Stimulated activated CD8-positive, alpha-beta memory T cell treated with anti-CD3 and anti-CD28 coated beads, Interleukin-15, amount 100 ng/mL, for 48 hours (primary cell): ENCODE measurements around the gene PXDN.

Experiments
- DNase-seq, 2 donors: peaks; one replicate each; pipeline ENCODE4 v3.0.0-alpha.2; 2020; ENCODE audit warnings: low read depth in 2 of 2

The PXDN gene

GRCh38 chr2:1665761-1666505 lies 78.4 kb downstream of the PXDN start:
- no peak for DNase-seq

GRCh38 chr2:1664698-1665097 lies 79.6 kb downstream of the PXDN start:
- DNase-seq: no peak

- no peak for DNase-seq
These were observed 80.2 kb downstream of the PXDN start for GRCh38 chr2:1664076-1664605.

GRCh38 chr2:1663621-1664020 lies 80.7 kb downstream of the PXDN start:
- no peak for DNase-seq

DNA sequence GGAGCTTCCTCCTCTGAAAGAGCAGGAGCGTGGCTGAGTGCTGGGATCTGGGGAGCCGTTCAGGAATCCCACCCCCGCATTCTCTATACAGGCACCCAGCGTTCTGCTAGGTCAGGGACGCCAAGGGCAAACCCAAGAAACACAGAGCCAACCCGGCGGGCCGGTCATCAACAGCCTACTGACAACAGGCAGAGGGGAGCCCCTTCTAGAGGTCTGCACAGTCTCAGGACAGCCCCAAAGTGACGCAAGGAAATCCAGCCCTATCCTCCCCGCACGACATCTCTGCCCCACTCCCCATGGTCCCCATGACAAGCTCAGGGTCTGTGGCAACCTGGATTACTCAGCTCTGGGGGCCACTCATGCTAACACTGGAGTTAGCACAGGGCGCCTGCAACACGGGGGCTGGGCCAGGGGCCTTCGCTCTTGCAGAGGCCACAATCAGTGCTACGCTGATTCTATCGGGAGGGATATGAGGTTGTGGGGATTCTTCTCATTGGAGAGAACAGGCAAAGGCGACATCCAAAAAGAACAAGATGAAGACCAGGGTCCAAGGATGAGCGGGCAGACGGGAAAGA lies 81.6 kb downstream of the PXDN start:
- DNase-seq: no peak

- DNase-seq: no peak
These were observed 82.3 kb downstream of the PXDN start for GRCh38 chr2:1661891-1662605.

- DNase-seq: no peak
These were observed 83.4 kb downstream of the PXDN start for GRCh38 chr2:1660656-1661640.

GRCh38 chr2:1659951-1660565 lies 84.3 kb downstream of the PXDN start:
- no peak for DNase-seq

DNA sequence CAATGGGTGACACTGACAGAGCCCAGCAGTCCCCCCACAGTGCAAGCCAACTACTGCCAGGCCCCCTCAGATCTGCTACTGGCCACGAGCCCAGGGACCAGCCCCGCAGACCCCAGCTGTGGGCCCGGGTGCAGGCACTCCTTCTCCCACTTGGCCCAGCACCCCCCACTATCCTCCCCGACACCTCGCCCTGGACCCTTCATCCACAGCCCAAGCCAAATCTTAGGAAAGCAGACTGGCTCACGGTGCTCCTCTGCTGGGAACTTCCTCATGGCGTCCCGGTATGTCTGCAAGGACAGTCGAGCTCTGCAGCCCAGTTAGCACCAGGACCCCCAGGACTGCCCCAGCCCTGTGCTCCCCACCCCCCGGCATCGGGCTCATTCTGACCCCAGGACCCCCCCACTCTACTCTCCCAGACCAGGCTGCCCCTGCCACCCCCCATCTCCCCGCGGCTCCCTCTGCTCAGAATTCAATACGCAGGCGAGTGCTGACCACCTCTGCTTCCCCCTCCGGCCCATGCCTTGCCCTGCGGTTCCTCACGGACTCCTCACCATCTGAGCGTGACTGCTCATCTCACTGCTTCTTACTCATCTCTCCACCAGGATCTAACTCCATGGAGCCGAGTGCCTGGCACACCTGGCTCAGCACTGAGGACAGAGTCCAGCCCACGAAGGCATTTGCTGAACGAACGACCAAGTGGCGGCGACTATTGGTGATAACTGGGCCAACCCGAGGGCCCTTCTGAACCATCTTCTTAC lies 85.7 kb downstream of the PXDN start:
- no peak for DNase-seq

- DNase-seq: no peak
These were observed 87.1 kb downstream of the PXDN start for GRCh38 chr2:1656961-1657841.

DNA sequence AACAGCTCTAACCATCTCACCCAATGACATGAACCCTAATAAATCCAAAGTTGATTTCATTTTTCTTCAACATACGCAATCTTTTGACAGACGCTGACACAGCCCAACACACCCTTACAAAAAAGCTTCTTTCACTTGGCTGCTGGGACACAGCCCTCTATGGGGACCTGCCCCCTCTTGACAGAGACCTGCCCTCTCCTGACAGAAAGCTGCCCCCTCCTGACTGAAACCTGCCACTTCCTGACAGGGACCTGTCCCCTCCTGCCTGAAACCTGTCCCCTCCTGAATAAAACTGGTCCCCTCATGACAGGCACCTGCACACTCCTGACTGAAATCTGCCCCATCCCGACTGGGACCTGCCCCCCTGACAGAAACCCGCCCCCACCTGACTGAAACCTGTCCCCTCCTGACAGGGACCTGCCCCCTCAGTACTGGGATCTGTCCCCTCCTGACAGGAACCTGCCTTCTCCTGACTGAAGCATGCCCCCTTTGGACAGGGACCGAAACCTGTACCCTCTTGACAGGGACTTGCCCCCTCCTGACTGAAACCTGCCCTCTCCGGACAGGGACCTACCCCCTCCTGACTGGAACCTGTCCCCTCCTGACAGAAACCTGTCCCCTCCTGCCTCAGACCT lies 87.9 kb downstream of the PXDN start:
- DNase-seq: no peak

DNA sequence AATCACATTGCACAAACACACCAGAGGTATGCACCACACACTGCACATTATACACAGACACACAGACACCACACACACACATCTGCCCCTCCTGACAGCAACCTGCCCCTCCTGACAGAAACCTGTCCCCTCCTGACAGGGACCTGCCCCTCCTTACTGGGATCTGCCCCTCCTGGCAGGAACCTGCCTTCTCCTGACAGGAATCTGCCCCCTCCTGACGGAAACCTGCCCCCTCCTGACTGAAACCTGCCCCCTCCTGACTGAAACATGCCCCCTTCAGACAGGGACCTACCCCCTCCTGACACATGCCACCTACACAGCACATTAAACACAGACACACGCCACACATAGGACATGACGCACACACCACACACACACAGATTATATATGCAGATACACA lies 88.9 kb downstream of the PXDN start:
- DNase-seq: no peak

- no peak for DNase-seq
These were observed 89.5 kb downstream of the PXDN start for GRCh38 chr2:1654696-1655374.

GRCh38 chr2:1653956-1654695 lies 90.2 kb downstream of the PXDN start:
- DNase-seq: no peak

DNA sequence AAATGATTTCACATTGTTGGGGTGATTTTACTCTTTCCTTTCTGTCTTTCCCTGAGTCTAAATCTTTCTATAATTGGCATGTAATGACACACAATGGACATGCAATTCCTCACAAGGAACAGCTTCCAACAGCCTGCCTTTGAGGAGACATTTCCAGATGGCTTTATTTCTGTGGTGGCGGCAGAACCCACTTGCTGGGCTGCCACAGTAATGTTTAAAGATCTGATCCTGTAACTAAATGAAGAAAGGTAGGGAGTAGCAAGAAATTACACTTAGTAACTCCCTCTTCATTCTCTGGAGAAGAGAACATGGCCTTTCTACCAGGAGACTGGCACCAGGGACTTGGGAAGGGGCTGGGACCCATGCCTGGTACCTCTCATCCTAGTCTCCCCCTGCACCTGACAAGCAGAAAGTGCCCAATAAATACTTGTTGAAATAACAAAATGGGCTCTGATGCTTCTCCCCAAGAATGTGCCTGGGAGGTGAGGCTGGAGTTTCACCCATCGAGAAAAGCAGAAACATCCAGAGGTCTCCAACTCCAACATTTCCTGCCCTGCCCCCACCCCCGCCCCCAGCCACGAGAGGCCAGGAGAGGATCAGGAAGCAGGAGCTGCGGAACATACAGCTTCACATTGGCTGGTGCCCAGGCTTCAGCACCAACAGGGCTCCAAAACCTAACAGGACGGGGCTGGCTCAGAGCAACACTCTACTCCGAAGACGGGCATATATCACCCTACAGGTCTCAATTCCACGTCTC lies 92.1 kb downstream of the PXDN start:
- DNase-seq: no peak

DNA sequence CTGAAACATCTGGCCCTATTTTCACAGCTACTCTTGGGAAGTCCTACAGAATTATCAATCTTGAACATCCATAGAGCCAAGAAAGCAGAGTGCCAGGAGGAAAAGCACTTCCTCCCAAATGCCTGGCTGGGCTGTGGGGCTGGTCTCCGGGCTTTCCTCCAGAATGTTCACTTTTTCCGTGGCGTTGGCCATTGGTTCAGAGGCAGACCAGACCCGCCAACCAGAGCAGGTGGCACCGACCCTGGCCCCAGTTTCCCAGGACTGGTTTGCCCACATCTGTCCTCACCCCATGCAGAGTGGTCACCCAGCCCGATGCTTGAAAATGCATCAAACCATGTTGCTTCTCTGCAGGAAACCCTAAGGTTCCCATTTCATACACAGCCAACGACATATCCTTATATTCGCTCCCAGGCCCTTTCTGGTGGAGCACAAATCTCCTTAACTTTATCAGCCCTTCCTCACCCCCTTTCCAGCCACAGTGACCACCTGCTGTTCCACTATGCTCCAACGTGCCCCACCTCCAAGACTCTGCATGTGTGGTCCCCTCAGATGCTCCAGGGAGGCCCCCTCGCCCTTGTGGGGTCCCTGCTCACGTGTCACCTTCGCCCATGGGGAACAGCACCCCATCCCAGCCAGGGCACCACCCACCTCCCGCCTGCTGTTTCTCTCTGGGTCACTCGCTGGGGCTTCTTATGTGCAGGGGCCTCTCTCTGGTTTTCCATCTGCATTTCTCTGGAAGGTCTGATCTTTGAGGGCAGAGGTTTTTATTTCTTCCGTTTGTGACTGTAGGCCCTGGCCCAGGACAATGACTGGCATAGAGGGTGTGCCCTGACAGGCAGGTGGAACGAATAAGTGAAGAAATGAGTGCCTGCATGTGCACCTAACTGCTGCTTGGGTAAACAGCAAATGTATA lies 92.9 kb downstream of the PXDN start:
- no peak for DNase-seq
